ENCODE measurements around the gene SLC12A8.

SLC12A8 gene, protein sequence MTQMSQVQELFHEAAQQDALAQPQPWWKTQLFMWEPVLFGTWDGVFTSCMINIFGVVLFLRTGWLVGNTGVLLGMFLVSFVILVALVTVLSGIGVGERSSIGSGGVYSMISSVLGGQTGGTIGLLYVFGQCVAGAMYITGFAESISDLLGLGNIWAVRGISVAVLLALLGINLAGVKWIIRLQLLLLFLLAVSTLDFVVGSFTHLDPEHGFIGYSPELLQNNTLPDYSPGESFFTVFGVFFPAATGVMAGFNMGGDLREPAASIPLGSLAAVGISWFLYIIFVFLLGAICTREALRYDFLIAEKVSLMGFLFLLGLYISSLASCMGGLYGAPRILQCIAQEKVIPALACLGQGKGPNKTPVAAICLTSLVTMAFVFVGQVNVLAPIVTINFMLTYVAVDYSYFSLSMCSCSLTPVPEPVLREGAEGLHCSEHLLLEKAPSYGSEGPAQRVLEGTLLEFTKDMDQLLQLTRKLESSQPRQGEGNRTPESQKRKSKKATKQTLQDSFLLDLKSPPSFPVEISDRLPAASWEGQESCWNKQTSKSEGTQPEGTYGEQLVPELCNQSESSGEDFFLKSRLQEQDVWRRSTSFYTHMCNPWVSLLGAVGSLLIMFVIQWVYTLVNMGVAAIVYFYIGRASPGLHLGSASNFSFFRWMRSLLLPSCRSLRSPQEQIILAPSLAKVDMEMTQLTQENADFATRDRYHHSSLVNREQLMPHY

DNA sequence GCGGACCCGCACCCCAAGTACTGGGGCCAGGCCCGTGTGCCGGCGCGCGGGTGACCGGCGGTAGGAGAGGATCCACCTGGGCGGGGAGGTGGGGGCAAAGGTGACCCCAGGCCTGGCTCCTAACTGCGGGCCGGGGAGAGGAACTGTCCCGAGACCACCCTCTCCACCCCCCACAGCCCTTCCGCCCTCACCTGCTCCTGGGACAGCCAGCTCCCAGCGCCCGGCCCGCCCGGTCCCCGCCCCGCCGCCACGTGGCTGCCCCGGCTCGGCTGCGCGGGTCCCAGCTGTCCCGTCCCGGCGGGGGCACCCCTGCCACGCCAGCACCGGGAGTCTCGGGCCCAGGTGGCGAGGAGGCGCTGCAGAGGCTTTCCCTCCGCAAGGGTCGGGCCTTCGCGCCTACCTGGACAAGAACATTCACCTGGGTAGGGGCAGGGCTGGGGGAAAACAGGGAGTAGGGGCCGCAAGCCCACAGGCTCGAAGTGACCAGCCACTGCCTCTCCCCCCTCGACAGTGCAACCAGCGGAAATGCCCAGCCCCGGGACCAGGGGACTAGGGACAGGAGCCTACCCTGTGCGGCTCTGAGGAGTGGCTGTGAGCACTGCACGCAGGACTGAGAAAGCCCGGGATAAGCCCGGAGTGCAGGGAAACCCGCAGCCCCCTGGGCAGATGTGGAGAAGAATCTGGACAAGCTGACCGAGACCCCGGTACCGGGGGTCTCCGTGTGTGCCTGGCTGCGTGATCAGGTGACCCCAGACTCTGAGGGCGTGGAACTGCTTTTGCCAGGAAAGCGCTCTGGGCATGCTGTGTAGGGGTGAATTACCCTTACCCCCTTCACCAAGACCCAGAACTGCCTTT, at the start of gene SLC12A8:
Gene SLC12A8 (minus strand): TSS at position 240 of the 855 bp plus-strand sequence. CDS start 1,399 bp downstream, outside the sequence.
- no peak for DNase-seq

DNA sequence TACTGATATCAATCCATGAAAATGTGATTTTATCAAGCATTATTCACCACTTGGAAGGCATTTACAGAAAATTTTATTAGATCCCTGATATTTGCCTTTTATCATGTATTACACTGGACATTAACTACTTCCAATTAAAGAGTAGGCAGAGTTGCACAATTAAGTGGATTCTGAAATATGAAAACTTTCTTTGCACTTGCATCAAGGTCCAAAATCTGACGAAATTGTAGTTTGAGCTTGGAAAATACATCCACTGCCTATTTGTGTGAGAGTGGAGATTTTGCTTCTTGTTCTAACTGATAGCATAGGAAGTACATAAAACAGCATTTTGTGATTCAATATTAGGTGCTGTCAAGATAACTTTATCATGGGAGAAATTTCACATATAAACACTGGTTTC, 49.6 kb upstream of the SLC12A8 start:
- DNase-seq: no peak

DNA sequence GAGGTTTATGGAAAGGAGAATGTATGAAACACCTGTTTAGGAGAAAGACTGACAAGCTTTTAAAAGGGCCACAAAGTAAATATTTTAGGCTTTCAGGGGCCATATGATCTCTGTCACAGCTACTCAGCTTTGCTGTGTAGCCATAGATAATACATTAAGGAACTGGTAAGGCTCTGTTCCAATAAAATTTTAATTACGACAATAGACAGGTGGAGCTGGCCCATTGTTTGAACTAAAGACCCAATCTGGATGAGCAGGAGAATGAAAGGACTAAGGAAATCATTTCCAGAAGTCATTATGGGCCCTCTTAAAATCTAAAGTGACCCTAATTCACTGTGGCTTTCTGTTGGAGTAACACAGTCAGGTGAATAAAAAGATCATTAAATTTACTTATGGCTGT, 48.5 kb upstream of the SLC12A8 start:
- DNase-seq: no peak

DNA sequence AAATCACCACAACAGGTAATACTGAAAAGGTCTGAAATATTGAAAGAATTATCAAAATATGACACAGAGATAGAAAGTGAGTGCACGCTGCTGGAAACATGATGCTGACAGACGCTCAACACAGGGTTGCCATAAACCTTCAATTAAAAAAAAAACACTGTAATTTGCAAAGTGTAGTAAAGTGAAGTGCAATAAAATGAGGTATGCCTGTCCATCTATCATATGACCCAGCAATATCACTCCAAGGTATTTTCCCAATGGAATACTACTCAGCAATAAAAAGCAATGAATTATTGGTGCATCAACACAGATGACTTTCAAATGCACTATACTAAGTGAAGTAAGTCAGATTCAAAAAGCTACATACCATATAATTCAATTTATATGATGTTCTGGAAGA, 47.6 kb upstream of the SLC12A8 start:
- DNase-seq: no peak

DNA sequence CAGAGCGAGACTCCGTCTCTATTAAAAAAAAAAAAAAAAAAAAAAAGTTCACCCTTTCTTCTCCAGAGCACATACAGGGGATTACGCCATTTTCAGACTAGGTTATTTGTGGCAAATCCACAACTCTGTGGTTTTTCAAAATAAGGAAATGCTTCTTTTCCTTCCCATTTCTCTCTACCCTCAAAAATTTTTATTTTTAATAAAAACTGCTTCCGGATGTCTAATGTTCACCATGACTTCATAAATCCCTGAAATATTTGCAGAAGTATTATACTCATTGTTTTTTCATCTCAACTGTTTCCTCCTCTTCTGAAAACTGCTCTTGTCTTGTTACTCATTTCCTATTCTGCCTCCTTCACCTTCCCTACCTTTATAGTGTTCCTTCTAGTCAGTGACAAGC, 45.0 kb upstream of the SLC12A8 start:
- DNase-seq: no peak

DNA sequence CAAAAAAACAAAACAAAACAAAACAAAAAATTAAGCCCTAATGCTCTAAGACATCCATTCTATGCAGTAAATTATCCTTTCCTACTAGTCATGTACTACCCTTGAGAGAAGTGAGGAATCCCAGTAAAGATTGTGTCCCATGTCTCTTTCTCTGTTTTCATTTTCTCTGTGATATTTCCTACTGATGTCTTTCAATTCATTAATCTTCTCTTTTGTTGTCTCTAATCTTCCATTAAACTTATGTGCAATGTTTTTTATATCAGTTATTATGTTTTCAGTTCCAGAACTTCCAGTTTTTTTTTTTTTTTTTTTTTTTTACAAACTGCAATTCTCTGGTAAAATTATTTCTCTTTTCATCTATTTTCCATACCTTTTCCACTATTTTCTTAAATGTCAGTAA, 44.1 kb upstream of the SLC12A8 start:
- no peak for DNase-seq

DNA sequence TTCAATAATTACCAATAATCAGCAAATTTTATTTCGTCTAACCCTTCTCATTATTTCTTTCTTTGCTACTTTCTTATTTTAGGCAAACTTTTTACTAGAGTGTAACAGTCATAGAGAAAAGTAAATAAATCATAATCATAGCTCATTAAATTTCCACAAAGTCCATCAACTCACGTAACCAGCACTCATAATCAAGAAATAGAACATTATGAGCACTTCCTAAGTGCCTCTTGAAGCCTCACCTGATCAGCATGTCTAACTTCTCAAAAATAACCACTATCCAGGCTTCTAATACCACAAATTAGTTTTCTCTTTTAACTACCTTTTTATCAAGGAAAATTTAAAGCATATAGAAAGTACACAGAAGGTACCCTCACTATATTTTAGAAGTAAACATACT, 38.4 kb upstream of the SLC12A8 start:
- no peak for DNase-seq

DNA sequence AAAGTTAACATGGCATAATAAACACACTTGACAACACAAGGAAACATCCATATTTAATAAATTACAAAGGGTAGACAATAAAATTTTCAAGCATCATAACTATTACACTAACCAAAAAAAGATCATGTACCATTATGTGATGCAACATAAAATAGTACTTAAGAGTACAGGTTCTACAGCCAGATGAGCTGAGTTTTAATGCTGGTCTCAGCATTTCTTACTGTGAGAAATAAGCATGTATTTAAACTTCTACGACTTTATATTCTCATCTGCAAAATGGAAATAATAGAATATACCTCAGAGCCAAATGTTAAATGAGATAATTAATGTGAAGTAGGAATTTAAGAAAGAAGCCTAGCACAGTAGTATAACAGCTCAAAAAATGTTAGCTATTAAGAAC, 33.7 kb upstream of the SLC12A8 start:
- no peak for DNase-seq

DNA sequence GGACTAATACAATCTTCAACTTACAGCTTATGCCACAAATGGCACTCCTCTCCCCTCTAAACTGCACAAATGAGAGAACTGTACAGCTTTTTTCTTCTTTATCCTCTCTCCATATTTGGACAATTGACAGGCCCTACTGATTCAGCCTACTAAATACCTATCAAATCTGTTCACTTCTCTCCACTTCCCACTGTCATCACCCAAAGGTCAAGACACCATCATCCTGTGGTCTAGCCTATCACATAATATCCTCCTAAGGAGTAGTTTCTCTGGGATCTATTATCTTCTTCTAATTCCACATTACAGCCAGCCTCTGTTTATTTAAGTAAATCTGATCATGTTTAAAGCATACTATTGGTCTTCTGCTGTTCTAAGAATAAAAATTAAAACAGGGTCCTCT, 33.0 kb upstream of the SLC12A8 start:
- DNase-seq: no peak

DNA sequence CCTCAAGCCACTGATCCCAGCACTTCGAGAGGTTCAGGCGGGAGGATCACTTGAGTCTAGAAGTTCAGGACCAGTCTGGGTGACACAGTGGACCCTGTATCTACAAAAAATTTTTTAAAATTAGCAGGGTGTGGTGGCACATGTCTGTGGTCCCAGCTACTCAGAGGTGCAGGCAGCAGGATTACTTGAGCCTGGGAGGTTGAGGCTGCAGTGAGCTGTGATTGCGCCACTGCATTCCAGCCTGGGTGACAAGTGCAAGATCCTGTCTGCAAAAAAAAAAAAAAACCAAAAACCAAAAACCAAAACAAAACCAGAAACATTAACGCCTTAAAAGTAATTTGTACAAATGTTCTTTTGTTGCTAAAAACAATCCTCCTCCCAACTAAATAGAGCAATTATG, 27.9 kb upstream of the SLC12A8 start:
- DNase-seq: peak; percentile 2

DNA sequence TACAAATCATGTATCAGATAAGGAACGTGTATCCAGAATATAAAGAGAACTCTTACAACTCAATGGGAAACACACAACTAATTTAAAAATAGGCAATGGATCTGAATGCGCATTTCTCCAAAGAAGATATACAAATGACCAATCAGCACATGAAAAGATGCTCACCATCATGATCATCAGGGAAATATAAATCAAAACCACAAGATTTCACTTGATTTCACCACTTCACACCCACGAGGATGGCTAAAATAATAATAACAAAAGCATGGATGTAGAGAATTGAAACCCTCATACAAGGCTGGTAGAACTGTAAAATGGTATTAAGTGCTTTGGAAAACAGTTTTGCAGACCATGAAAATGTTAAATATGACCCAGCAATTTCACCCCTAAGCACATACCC, 26.7 kb upstream of the SLC12A8 start:
- no peak for DNase-seq

DNA sequence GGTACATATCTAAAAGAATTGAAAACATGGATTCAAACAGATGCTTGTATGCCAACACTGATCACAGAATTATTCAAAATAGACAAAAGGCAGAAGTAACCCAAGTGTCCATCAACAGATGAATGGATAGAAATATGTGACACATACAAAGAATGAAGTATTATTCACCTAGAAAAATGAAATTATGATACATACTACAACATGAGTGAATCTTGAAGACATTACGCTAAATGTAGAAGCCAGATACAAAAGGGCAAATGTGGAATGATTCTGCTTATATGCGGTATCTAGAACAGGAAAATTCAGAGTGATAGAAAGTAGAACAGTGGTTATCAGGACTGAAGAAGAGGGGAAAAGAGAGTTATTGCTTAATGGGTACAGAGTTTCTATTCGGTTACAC, 26.2 kb upstream of the SLC12A8 start:
- DNase-seq: no peak

DNA sequence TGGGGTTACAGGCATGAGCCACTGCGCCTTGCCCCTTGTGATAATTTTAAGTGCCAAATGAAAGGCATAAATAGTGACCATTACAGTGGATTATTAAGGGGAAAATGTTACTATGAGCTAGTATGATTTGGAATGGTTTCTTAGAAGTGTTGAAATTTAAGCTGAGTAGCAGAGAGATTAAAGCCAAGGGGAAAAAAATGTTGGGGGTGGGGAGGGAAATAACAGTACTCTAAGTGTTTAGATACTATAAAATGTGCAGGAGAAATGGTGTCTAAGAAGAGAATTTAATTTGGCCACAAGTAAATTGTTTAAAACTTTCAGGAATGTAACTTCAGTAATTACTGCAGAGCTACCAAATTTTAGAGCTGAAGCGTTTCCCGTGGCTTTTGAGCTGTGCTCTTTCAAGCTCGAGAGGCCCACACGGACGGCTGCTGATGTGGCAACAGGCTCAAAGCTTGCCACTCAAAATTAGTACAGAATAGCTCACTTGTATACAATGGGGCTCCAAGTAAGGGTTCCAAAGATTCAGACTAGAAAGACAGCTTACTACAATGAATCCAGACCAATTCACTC, 23.9 kb upstream of the SLC12A8 start:
- DNase-seq: no peak

DNA sequence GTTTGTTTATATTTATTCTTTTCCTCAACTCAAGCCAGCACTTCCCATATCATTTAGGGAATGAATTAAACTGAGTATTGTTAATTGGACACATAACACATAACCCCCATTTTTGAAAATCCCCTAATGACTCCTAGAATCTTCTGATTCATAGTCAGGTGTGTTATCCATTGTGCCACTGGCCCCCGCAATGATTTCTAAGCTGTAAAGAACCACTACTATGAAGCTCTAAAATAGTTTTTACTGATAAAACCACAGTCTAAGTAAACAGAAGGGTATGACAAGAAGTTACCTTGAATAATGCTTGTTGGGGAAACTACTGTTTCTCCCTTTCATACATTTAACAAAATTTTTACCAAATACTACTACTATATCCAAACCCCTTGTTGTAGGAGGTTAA, 22.3 kb upstream of the SLC12A8 start:
- DNase-seq: no peak

DNA sequence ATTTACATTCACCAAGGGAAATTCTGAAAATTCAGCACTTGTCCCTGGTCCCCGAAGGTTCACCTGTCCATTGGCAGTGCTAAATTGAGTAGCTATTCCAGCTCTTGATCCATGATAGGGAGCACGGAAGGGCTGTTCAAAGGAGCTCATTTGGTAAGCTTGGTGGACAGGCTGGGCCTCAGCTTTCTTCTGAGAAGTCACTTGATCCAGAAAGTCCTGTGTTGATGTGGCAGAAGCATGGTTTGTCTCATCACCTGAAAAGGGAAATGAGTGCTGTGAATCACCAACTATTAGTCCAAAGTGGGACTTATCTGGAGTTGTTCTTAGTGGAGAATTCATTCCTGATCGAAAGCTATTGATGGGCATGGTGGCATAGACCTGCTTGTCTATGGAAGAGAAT, 19.9 kb upstream of the SLC12A8 start:
- no peak for DNase-seq

DNA sequence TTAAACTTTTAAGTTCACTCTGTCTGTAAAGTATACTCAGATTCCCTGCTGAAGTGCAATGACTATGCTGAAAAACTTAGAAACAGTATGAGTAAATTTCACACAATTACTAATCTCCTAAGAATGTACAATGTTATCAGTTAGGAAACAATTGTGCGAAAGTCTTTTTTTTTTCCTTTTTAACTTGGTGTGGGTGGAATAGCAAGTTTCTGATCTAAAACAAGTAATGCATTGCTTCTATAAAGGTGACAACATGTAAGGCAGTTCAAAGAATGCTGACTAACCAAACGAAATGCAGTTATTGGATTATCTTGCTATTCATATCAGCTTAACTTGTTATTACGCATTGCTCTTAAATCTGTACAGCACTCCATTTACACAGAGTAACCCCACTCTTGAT, 19.3 kb upstream of the SLC12A8 start:
- DNase-seq: no peak

DNA sequence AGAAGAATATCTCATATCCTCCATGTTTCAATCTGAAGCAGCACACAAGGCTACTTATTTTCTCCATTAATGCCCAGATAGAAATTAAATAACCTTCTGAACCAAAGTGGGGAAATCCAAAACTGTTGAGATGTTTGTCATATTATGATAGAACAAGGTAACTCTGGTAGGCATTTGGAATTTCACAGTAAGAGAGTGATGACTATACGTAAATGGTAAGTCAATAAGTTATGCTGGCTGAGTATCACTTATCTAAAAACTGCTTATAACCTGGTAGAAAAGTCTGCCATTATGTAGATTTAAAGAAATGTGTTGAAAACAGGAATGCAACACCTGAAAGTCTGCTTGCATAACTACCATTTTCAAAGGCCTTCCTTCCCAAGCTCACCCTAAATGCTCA, 17.2 kb upstream of the SLC12A8 start:
- no peak for DNase-seq

DNA sequence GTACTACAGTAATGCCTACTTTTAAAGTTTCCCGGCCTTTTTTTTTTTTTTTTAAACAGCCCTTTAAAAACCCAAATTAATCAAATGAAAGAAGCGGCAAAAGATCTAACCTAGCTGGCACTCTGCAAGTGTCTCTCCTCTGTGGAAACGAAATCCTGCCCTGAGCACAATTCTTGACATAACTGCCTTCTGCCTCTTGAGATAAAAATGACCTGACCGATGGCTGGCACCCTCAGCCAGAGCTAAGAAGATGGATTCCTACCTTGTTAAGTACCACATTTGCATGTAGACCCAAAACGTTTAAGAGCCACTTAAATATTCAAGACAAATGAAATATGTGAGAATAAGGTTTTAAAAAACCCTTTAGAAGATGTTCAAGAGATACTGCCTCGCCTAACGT, 16.6 kb upstream of the SLC12A8 start:
- DNase-seq: no peak

DNA sequence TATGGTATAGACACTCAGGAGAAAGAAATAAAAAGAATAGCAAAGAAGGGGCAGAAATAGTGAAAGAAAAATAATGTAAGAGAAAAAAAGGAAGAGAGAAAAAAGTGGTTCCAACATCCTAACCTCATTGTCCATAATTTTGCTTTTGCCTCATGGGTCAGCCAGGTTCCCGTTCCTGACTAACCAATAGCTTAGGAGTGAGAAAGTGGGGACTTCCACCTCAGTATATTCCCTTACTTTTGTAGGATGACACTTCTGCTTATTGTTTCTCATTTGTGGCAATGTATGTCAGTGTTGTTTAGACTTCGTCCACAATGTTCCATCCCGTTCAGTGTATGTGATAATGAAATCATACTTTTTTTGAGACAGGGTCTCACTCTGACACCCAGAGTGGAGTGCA, 9.3 kb upstream of the SLC12A8 start:
- DNase-seq: no peak

DNA sequence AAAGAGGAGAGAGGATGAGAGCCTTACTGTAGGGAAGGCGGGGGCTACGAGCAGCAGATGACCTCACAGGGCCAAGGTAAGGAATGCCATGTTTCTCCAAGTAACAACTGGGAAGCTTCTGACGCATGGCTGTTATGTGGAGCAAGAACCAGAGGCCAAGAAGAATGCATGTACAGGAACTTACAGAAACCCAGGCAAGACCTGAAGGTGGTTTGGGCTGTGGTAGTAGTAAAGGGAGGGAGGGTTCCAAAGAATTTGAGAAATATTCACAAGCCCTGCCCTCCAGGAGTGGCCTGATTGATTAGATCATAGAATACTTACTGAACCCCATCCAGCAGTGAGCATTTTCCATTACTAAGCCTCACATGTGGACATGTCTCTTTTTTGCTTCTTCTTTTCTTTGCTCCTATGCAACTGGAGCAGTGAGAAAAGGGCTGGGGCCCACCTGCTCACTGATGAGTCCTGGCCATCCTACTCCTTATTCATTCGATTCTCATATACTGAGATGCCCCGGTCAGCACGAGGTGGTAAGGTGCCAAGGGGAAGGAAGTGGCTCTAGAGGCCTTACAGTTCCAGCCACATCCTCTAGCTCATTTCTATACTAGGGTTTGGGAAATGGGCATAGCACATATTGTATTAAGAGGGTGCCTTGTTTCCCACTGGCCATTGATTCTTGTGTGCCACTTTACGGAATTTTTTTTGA, 8.3 kb upstream of the SLC12A8 start:
- no peak for DNase-seq

DNA sequence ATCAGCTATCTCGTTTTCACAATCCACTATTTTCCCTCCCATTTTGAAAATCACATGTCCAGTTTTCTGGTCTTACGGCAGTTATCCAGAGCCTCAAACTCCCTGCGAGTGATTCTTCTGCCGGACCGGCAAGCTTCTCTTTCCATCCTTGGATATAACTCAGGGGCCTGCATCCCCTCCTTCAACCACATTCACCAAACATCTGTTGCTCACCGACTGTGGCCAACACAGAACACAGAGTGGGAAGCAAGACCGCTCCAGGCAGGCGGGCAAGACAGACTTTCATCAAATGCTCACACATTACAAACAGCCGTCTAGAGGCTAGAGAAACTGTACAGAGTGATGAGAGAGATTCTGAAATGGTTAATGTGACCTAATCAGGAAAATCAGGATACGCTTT, 7.6 kb upstream of the SLC12A8 start:
- no peak for DNase-seq

DNA sequence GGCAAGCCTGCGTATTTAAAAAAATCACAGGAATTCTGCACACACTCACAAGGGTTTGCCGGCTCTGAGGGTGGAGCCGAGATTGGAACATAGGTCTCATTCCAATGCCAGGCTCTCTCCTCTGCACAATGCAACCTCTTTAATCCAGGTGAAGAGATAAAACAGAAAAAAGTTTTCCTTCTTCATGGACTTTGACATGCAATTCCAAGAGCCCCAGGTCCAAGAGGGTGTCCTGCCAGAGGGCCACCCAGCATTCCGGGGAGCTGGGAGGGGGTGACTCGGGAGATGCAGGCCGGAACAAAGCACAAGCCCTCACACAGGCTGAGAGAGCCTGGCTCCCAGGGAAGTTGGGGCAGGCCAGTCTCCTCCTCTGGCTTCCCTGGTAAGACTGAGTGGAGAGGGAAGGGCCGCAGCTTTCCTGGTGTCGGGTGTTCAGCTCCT, 6.7 kb upstream of the SLC12A8 start:
- DNase-seq: no peak

DNA sequence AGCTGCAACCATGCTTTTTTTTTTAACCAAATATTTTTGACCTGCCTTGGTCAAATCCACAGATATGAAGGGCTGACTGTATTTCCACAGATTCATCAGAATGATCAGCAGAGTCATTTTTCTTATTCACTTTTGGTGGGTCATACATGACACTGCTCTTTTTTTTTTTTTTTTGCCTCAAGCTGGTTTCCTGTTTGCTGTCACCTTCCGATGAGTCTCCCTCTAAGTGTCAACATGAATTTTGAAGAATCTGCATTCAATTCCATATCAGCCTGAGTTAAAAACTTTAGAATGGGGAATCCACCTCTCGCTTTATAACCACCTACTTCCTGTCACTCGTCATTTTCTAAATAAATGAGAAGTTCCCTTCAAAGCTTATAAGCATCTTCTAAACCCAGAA, 2.2 kb upstream of the SLC12A8 start:
- DNase-seq: no peak

Measured in GF-D8 (cell line).